Embryonic facial prominence (tissue), 1 donor: Measurements from ENCODE around the gene HLA-E.
A peak's percentile ranks its signal among the peaks of the same experiment; 100 is the strongest.

Source experiments
- DNase-seq: peaks from one replicate; pipeline ENCODE4 v3.0.0-alpha.2; 2016; ENCODE audit errors: extremely low spot score

Gene HLA-E

GRCh38 chr6:30541515-30542403, 52.5 kb downstream of the HLA-E start:
- peak; percentile 67 for DNase-seq

GRCh38 chr6:30542404-30542725, 53.1 kb downstream of the HLA-E start:
- no peak for DNase-seq

GRCh38 chr6:30542915-30543314, 53.6 kb downstream of the HLA-E start:
- no peak for DNase-seq
